Muscle layer of duodenum (tissue), 2 donors: ENCODE measurements around the gene RAB11A.

Experiments
- H3K27ac ChIP-seq: one replicate; pipeline ENCODE4 v1.7.0; 2013; ENCODE audit warnings: mild to moderate bottlenecking, low read length
- H3K27me3 ChIP-seq: one replicate; pipeline ENCODE4 v1.7.0; 2013; ENCODE audit warnings: low read depth, mild to moderate bottlenecking, control low read depth, low read length
- H3K36me3 ChIP-seq, 2 donors: one replicate each; pipeline ENCODE4 v1.7.0; 2013; ENCODE audit warnings: low read length in 2 of 2, control low read depth in 1 of 2, mild to moderate bottlenecking in 1 of 2; ENCODE audit not compliant: insufficient read depth in 2 of 2, control insufficient read depth in 1 of 2
- H3K4me1 ChIP-seq, 2 donors: one replicate each; pipeline ENCODE4 v1.7.0; 2013; ENCODE audit warnings: low read length in 2 of 2, mild to moderate bottlenecking in 2 of 2, control low read depth in 1 of 2, moderate library complexity in 1 of 2; ENCODE audit not compliant: insufficient read depth in 2 of 2, control insufficient read depth in 1 of 2
- H3K4me3 ChIP-seq, 2 donors: one replicate each; pipeline ENCODE4 v1.7.0; 2013; ENCODE audit warnings: low read length in 2 of 2, low read depth in 1 of 2, mild to moderate bottlenecking in 1 of 2
- H3K9me3 ChIP-seq, 2 donors: one replicate each; pipeline ENCODE4 v1.7.0; 2013; ENCODE audit warnings: low read length in 2 of 2, control low read depth in 1 of 2, mild to moderate bottlenecking in 1 of 2; ENCODE audit not compliant: control insufficient read depth in 1 of 2
- donor health status: healthy.

RAB11A gene

GRCh38 chr15:65930134-65930533 lies 60.8 kb downstream of the RAB11A start:
- H3K27me3 ChIP-seq: no peaks in the 10 kb centered on the region
- no peaks in the 10 kb centered on the region for H3K36me3 ChIP-seq
- H3K9me3 ChIP-seq: no peaks in the 10 kb centered on the region
- H3K27ac ChIP-seq: no peak overlapping the region
- no peaks in the 10 kb centered on the region for H3K4me1 ChIP-seq
- no peak overlapping the region for H3K4me3 ChIP-seq

GRCh38 chr15:65931221-65931620 lies 61.9 kb downstream of the RAB11A start:
- H3K27me3 ChIP-seq: no peaks in the 10 kb centered on the region
- no peaks in the 10 kb centered on the region for H3K4me1 ChIP-seq
- no peak overlapping the region for H3K27ac ChIP-seq
- no peak overlapping the region for H3K4me3 ChIP-seq
- no peaks in the 10 kb centered on the region for H3K36me3 ChIP-seq
- no peaks in the 10 kb centered on the region for H3K9me3 ChIP-seq

- no peaks in the 10 kb centered on the region for H3K4me1 ChIP-seq
- no peaks in the 10 kb centered on the region for H3K27me3 ChIP-seq
- H3K36me3 ChIP-seq: no peaks in the 10 kb centered on the region
- H3K4me3 ChIP-seq: no peak overlapping the region
- H3K27ac ChIP-seq: no peak overlapping the region
- H3K9me3 ChIP-seq: no peaks in the 10 kb centered on the region
These were observed 66.1 kb downstream of the RAB11A start for GRCh38 chr15:65935391-65935790.

GRCh38 chr15:65936282-65936681 lies 67.0 kb downstream of the RAB11A start:
- H3K27ac ChIP-seq: no peak overlapping the region
- H3K27me3 ChIP-seq: no peaks in the 10 kb centered on the region
- no peaks in the 10 kb centered on the region for H3K4me1 ChIP-seq
- no peaks in the 10 kb centered on the region for H3K36me3 ChIP-seq
- no peak overlapping the region for H3K4me3 ChIP-seq
- H3K9me3 ChIP-seq: no peaks in the 10 kb centered on the region

GRCh38 chr15:65937054-65937453 lies 67.8 kb downstream of the RAB11A start:
- no peak overlapping the region for H3K27ac ChIP-seq
- H3K36me3 ChIP-seq: no peaks in the 10 kb centered on the region
- no peaks in the 10 kb centered on the region for H3K9me3 ChIP-seq
- no peak overlapping the region for H3K4me3 ChIP-seq
- H3K4me1 ChIP-seq: no peaks in the 10 kb centered on the region
- no peaks in the 10 kb centered on the region for H3K27me3 ChIP-seq

- H3K27me3 ChIP-seq: no peaks in the 10 kb centered on the region
- no peak overlapping the region for H3K27ac ChIP-seq
- H3K36me3 ChIP-seq: no peaks in the 10 kb centered on the region
- H3K9me3 ChIP-seq: no peaks in the 10 kb centered on the region
- no peak overlapping the region for H3K4me3 ChIP-seq
- no peaks in the 10 kb centered on the region for H3K4me1 ChIP-seq
These were observed 68.2 kb downstream of the RAB11A start for GRCh38 chr15:65937476-65937875.

- H3K4me3 ChIP-seq: no peak overlapping the region
- no peaks in the 10 kb centered on the region for H3K9me3 ChIP-seq
- H3K27ac ChIP-seq: no peak overlapping the region
- H3K27me3 ChIP-seq: no peaks in the 10 kb centered on the region
- no peaks in the 10 kb centered on the region for H3K36me3 ChIP-seq
- H3K4me1 ChIP-seq: no peaks in the 10 kb centered on the region
These were observed 69.3 kb downstream of the RAB11A start for GRCh38 chr15:65938604-65939003.

GRCh38 chr15:65939901-65940617 lies 70.8 kb downstream of the RAB11A start:
- Histone ChIP-seq H3K27me3 (no peaks in the 10 kb centered on the region), H3K4me1 (no peaks in the 10 kb centered on the region), H3K27ac (no peak overlapping the region)

GRCh38 chr15:65940618-65940909 lies 71.3 kb downstream of the RAB11A start:
- H3K36me3 ChIP-seq: no peaks in the 10 kb centered on the region
- H3K27ac ChIP-seq: no peak overlapping the region
- no peaks in the 10 kb centered on the region for H3K27me3 ChIP-seq
- no peaks in the 10 kb centered on the region for H3K9me3 ChIP-seq
- no peaks in the 10 kb centered on the region for H3K4me1 ChIP-seq
- H3K4me3 ChIP-seq: no peak overlapping the region

More at GRCh38 chr15:65939901-65940617, 70.8 kb downstream of the RAB11A start:
- no peaks in the 10 kb centered on the region for H3K36me3 ChIP-seq
- no peak overlapping the region for H3K4me3 ChIP-seq
- H3K9me3 ChIP-seq: no peaks in the 10 kb centered on the region
